ENCODE data around the gene SERPING1.

The SERPING1 gene

DNA sequence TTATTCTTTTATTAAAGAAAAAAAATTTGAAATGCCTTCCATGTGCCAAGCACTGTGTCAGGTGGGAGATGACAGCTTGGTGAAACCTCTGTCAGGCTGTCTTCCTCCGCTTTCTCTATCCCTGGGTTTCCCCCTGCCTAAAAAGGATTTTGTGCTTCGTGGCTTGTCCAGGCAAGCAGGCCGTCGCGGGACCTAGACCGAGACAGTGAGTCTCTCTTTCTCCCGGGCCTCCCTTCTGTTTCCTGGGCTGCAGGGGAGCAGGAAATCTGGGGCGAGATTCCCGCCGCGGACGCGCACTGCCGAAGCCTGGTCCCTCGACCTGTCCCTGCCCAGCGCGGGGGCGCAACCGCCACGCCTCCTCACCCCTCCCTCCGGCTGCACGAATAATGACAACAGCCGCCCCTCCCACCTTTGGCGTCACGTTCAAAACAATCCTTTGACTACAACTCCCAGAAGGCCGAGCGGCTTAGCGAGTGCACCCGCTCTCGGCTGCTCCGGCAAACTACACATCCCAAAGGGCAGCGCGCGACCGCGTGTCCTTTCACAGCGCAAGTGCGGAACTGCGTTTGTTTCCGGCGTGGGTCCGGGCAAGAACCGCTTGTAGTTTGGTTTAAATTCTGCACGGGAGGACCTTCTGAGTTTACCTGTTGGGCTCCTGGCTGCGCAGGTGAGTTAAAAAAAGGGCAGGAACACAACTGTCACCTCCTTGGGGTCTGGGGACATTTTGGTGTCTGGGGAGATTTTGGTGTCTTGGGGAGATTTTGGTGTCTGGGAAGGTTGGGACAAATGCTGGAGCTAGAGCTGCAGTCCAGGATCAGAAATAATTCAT, 59.9 kb downstream of the SERPING1 start, which contains the start of gene CLP1:
CLP1 (plus strand) TSS at position 569 of the 829 bp plus-strand sequence. CDS start 1,715 bp downstream, outside the sequence.
- peak; percentile 98 to 99 for DNase-seq

DNA sequence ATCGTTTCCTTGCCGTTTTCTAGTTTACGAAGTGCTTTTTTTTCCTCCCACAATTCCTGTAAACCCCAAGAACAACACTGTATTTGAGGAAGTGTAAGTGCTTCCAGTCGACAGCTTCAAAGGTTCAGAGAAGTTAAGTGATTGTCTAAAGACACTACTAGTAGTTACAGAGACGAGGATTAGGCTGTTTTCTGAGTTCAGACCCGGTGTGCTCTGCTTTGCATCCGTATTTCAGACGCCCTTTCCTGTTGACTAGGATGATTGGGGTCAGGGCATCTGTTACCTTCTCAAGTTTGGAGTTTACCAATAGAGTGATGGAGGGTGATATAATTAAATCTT, 60.5 kb downstream of the SERPING1 start:
- no peak for DNase-seq

DNA sequence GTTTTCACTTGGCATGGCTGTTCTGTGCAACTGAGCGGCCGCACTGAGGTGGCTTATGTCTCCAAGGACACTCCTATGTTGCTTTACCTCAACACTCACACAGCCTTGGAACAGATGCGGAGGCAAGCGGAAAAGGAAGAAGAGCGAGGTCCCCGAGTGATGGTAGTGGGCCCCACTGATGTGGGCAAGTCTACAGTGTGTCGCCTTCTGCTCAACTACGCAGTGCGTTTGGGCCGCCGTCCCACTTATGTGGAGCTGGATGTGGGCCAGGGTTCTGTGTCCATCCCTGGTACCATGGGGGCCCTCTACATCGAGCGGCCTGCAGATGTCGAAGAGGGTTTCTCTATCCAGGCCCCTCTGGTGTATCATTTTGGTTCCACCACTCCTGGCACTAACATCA, 62.2 kb downstream of the SERPING1 start:
- DNase-seq, result no peak

DNA sequence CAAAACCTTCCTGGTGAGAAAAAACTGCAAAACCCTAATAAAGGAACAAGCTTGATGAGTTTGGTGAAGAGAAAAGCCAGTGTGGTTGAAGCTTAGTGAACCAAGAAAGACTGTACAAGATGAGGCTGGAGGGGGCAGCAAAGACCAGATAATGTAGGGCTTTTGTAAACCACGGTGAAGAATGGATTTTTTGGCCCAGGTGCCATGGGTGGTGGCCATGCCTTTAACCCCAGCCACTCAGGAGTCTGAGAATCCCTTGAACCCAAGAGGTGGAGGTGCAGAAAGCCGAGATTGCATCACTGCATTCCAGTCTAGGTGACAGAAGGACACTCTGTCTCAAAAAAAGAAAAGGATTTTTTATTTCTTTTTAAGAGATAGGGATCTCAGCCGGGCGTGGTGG, 65.4 kb downstream of the SERPING1 start:
- no peak for DNase-seq

DNA sequence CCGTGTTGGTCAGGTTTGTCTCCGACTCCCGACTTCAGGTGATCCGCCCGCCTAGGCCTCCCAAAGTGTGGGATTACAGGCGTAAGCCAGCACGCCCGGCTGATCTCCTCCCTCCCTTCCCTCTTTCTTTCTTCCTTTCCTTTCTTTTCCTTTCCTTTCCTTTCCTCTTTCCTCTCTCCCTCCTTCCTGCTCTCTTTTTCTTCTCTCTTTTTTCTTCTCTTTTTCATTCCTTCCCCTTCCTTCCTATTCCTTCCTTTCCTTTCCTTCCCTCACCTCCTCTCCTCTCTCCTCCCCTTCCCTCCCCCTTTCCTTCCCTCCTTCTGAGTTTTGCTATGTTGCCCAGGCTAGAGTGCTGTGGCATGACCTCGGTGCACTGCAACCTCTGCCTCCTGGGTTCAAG, 66.5 kb downstream of the SERPING1 start:
- no peak for DNase-seq

Measured in CD4-positive, alpha-beta T cell treated with Interferon alpha-2 for 1 hour (primary cell).